GM12878 (cell line): ENCODE data around the gene USH1G. TPM values are rescaled to one million over a fixed set of nuclear protein-coding genes. Genes with fewer than 3 reads are reported as not detected.

Source experiments
- ATAC-seq: fragments of 200-7000 bp; cut with Tn5 transposase; 3 replicates; pipeline ENCODE4 v1.9.1; 2020; ENCODE audit warnings: mild to moderate bottlenecking, moderate library complexity
- BruUV-seq: library from RNA; stranded (reverse); fragments of 400-500 nt; replicated peaks from 2 replicates; lab custom pipeline; 2021; lab: Mats Ljungman, UMichigan
- CTCF ChIA-PET: fragments of 300-600 bp; sonication (Branson Sonifier 250); formaldehyde crosslinking; extraction: SDS; loops from one replicate; lab custom pipeline; 2021; ENCODE audit warnings: inconsistent platforms; lab: Yijun Ruan, JAX
- POLR2A ChIA-PET: fragments of 350-600 bp; formaldehyde crosslinking; extraction: SDS; loops from one replicate; lab custom pipeline; 2021; ENCODE audit warnings: inconsistent platforms; lab: Charles Lee
- RAD21 ChIA-PET: fragments of 300-600 bp; sonication (Branson Sonifier 250); formaldehyde crosslinking; loops from one replicate; lab custom pipeline; 2023; ENCODE audit warnings: antibody characterized with exemption; ENCODE audit not compliant: unreplicated experiment; lab: Charles Lee
- SMC1A ChIA-PET: fragments of 300-600 bp; sonication (Branson Sonifier 250); formaldehyde crosslinking; loops from one replicate; lab custom pipeline; 2023; ENCODE audit not compliant: unreplicated experiment, uncharacterized antibody; lab: Charles Lee
- DNase-seq: peaks from one replicate; pipeline ENCODE4 v3.0.0-alpha.2; 2011; ENCODE audit warnings: low read depth, low spot score
- FAIRE-seq: peaks from 3 replicates; lab custom pipeline; 2011; peaks lifted over from hg19 to GRCh38; lab: Jason Lieb, UNC
- H2AFZ ChIP-seq: 2 replicates; pipeline ENCODE4 v1.6.0; 2011; ENCODE audit warnings: low read depth, low read length, control low read depth; ENCODE audit not compliant: control insufficient read depth
- H3K27ac ChIP-seq: 2 replicates; pipeline ENCODE4 v1.5.1; 2011; ENCODE audit warnings: control low read depth; ENCODE audit not compliant: control insufficient read depth, insufficient read depth
- H3K27me3 ChIP-seq, 2 experiments: replicated peaks in 1 of 2; 2 replicates each; pipeline versions ENCODE4 v1.6.0 to v1.6.1; 2011; ENCODE audit warnings: low read length in 1 of 2; ENCODE audit not compliant: control insufficient read depth in 2 of 2, insufficient read depth in 2 of 2
- H3K36me3 ChIP-seq, 2 experiments: 2 replicates each; pipeline ENCODE4 v1.5.1; 2011; ENCODE audit warnings: low read length in 1 of 2; ENCODE audit not compliant: control insufficient read depth in 2 of 2, insufficient read depth in 2 of 2
- H3K4me1 ChIP-seq: 2 replicates; pipeline ENCODE4 v1.6.1; 2011; ENCODE audit warnings: mild to moderate bottlenecking, low read length, moderate library complexity, mixed read lengths; ENCODE audit not compliant: control insufficient read depth, insufficient read depth
- H3K4me2 ChIP-seq: 2 replicates; pipeline ENCODE4 v1.6.0; 2011; ENCODE audit warnings: control low read depth; ENCODE audit not compliant: control insufficient read depth, insufficient read depth
- H3K4me3 ChIP-seq: fragments of 200-600 bp; sonication (generic); 2 replicates; pipeline ENCODE4 v1.5.1; 2016
- H3K79me2 ChIP-seq: 2 replicates; pipeline ENCODE4 v1.6.0; 2011; ENCODE audit warnings: low read length; ENCODE audit not compliant: control insufficient read depth, insufficient read depth
- H3K9ac ChIP-seq: 2 replicates; pipeline ENCODE4 v1.8.0; 2011; ENCODE audit warnings: low read length, control low read depth, mixed read lengths; ENCODE audit not compliant: control insufficient read depth, insufficient read depth
- H3K9me3 ChIP-seq: replicated peaks from 3 replicates; pipeline ENCODE4 v1.5.1; 2011; ENCODE audit warnings: mild to moderate bottlenecking, low read length; ENCODE audit not compliant: control insufficient read depth, insufficient read depth
- H4K20me1 ChIP-seq: 2 replicates; pipeline ENCODE4 v1.6.0; 2011; ENCODE audit not compliant: control insufficient read depth, insufficient read depth
- CEBPB ChIP-seq, 2 experiments: fragments of 150-350 bp in 1 of 2; IDR thresholded peaks; 2 replicates each; pipeline ENCODE4 v1.6.1; 2012 to 2014; ENCODE audit warnings: low read depth in 2 of 2, low read length in 2 of 2, borderline replicate concordance in 1 of 2, inconsistent platforms in 1 of 2
- FOXM1 ChIP-seq: IDR thresholded peaks from 2 replicates; pipeline ENCODE4 v1.6.1; 2012; ENCODE audit warnings: low read depth, mild to moderate bottlenecking, inconsistent platforms, low read length, moderate library complexity
- HDAC2 ChIP-seq: fragments of 200-600 bp; sonication (generic); IDR thresholded peaks from 2 replicates; pipeline ENCODE4 v1.6.1; 2017
- MEF2B ChIP-seq: fragments of 450-650 bp; IDR thresholded peaks from 2 replicates; pipeline ENCODE4 v1.6.1; 2018; ENCODE audit warnings: mild to moderate bottlenecking, moderate library complexity; ENCODE audit not compliant: partially characterized antibody, poor library complexity, severe bottlenecking
- NR2C2 ChIP-seq: IDR thresholded peaks from 2 replicates; pipeline ENCODE4 v1.6.1; 2011; ENCODE audit warnings: borderline replicate concordance, low read depth; ENCODE audit not compliant: control insufficient read depth, insufficient read length
- SRF ChIP-seq, 2 experiments: IDR thresholded peaks; 2 replicates each; pipeline ENCODE4 v1.6.1; 2011; ENCODE audit warnings: low read depth in 2 of 2, low read length in 2 of 2, mild to moderate bottlenecking in 1 of 2, moderate library complexity in 1 of 2
- STAT1 ChIP-seq: fragments of 450-650 bp; conservative IDR thresholded peaks from 2 replicates; pipeline ENCODE4 v1.6.1; 2014; ENCODE audit warnings: antibody characterized with exemption, mild to moderate bottlenecking
- ZNF274 ChIP-seq: IDR thresholded peaks from one replicate; pipeline ENCODE4 v1.8.0; 2011; ENCODE audit not compliant: insufficient read length, insufficient read depth
- WGBS: methylation state at CpG from one replicate; pipeline ENCODE4 v1.1.6; 2016; ENCODE audit warnings: low lambda C conversion rate; ENCODE audit not compliant: insufficient replicate concordance, insufficient coverage; ENCODE audit errors: missing lambda C conversion rate; 5-methylcytosine and 5-hydroxymethylcytosine counted together
- in situ Hi-C: fragments of 300-500 bp; cut with MboI; formaldehyde crosslinking; loops from 9 replicates; pipeline ENCODE4 v1.14.3; 2018; ENCODE audit warnings: mixed read lengths
- intact Hi-C: fragments of 100-400 bp; cut with micrococcal nuclease; formaldehyde crosslinking; loops from one replicate; pipeline ENCODE4 v1.14.2; 2022; ENCODE audit not compliant: unreplicated experiment
- polyA plus RNA-seq, 11 experiments: library from polyadenylated mRNA; depleted of rRNA in 4 of 11; unstranded in 6 of 11; stranded (reverse) in 5 of 11; fragments of >200 nt; fragmentation: Nextera tagmentation in 4 of 11; fragmentation: Illumina TruSeq in 1 of 11; extraction: Ambion mirVana in 4 of 11; extraction: Trizol in 1 of 11; gene quantifications; 1 replicate in 1 of 11; 2 replicates in 10 of 11; pipeline versions ENCODE4 v1.2.1 to v1.2.3, GENCODE V29; 2011 to 2016; ENCODE audit warnings: inconsistent platforms in 2 of 11, missing spikeins in 2 of 11, low read depth in 1 of 11
- total RNA-seq, 4 experiments: library from RNA; depleted of rRNA in 3 of 4; stranded (reverse); fragments of >200 nt in 3 of 4; fragmentation: Illumina TruSeq in 1 of 4; extraction: Trizol in 1 of 4; gene quantifications; 2 replicates each; pipeline versions ENCODE4 v1.2.1 to v1.2.3, GENCODE V29; 2013 to 2021

The USH1G gene
- total and polyA plus RNA-seq, 10 of the 15 experiments (the other 5 are each of a cell fraction or from before 2014, with no cell fraction given), result 0.05 to 0.62 (median 0.09) TPM; not detected in 7

DNA sequence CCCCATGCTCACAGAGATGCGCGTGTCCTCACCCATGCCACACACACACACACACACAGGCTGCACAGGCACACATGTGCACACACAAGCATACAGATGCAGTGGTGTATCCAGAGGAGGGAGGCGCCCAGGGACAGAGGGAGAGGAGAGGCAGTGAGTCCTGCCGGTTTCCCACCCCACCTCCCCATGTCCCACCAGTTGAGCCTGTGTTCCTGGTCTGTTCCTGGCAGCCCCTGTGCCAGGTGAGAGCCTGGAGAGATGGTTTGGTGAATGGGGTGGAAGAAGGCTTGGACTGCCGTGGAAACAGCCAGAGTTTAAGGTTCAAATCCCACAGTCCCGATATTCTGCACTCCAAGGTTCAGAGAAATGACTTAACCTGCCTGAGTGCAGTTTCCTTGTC, 19.4 kb downstream of the USH1G start (continued):
- TF ChIP-seq CEBPB (IDR thresholded peaks at IDR 0.05; ENCODE audit: borderline replicate concordance in 1 of 2, low read depth in 2 of 2, low read length in 2 of 2) (no peak), ZNF274 (no peak), STAT1 (no peak), NR2C2 (no peak)

DNA sequence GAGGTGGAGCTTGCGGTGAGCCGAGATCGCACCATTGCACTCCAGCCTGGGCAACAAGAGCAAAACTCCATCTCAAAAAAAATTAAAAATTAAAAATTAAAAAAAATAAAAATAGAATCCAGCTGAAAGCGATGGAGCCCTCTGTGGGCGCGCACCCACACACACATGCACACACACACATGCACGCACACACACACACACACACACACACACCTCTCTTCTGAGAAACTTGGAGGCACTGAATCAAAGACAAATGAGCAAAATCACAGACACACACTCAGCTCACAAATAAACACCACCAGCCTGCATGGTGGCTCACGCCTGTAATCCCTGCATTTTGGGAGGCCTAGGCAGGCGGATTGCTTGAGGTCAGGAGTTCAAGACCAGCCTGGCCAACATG, 20.0 kb downstream of the USH1G start:
- WGBS, result 59% methylated on average over 9 of the region's 9 CpGs
- ChIA-PET SMC1A (no interaction called here), POLR2A (no interaction called here), CTCF (interaction anchor here (1.6 kb wide), 1 partner anchor 58 kb away, joined by 4 read pairs; no protein-coding TSS in a partner anchor), RAD21 (no interaction called here)
- no peak overlapping the region for H3K9ac ChIP-seq
- no peaks in the 10 kb centered on the region for H3K4me1 ChIP-seq
- H3K36me3 ChIP-seq, result no peaks in the 10 kb centered on the region
- no peak for ATAC-seq
- intact Hi-C loops, result no loop called here
- H3K9me3 ChIP-seq, result no peaks in the 10 kb centered on the region
- FAIRE-seq, result no peak
- H4K20me1 ChIP-seq, result no peaks in the 10 kb centered on the region
- TF ChIP-seq FOXM1 (no peak), SRF (IDR thresholded peaks at IDR 0.05; ENCODE audit: low read depth in 2 of 2, low read length in 2 of 2) (no peak), HDAC2 (no peak), MEF2B (no peak)
- no peak overlapping the region for H3K4me2 ChIP-seq
- no peak overlapping the region for H3K4me3 ChIP-seq
- DNase-seq, result no peak
- H3K27me3 ChIP-seq, result peaks cover 1 to 3% of the 10 kb centered on the region in 2 experiments; a peak in 2 of 4 replicates
- H3K27ac ChIP-seq, result no peak overlapping the region
- H3K79me2 ChIP-seq, result no peaks in the 10 kb centered on the region
- in situ Hi-C loops, result no loop called here
- no peak overlapping the region for H2AFZ ChIP-seq
- no TSS peak for BruUV-seq
